Measurements from ENCODE around the gene TMEM141.

- no peak for TF ChIP-seq CTCF (IDR thresholded peaks at IDR 0.05)
- no peak for TF ChIP-seq POLR2A (IDR thresholded peaks at IDR 0.05)
These were observed 39.3 kb upstream of the TMEM141 start for GRCh38 chr9:136751814-136752213.
